Stimulated activated CD8-positive, alpha-beta memory T cell treated with anti-CD3 and anti-CD28 coated beads, Interleukin-2, amount 100 ng/mL, for 1 hour (primary cell): ENCODE results near the gene PHF19.

ENCODE experiments used
- DNase-seq, 2 donors: peaks; one replicate each; pipeline ENCODE4 v3.0.0-alpha.2; 2020; ENCODE audit warnings: low read depth in 2 of 2

PHF19 gene

DNA sequence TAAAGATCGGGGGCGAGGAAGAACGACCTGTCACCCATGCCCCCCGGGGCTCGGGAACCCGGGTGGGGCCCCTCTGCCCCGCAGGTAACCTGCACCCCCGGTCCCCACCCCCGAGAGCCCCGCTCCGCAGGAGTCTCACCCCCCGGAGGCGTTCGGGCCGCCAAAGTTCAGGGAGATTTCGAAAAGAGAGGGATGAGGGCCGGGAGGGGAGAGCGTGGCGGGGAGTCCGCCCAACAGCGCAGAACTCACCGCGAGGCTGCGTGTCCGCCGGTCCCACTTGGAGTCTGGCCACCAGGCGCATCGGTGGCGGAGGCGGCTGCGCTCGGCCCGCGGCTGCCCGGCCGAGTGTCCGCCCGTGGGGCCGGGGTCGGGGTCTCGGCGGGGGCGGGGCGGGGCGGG lies at the start of gene PHF19:
TSS of gene PHF19 (minus strand) at position 347 of the 399 bp plus-strand sequence. CDS start 2,447 bp downstream, outside the sequence.
- DNase-seq, result no peak

DNA sequence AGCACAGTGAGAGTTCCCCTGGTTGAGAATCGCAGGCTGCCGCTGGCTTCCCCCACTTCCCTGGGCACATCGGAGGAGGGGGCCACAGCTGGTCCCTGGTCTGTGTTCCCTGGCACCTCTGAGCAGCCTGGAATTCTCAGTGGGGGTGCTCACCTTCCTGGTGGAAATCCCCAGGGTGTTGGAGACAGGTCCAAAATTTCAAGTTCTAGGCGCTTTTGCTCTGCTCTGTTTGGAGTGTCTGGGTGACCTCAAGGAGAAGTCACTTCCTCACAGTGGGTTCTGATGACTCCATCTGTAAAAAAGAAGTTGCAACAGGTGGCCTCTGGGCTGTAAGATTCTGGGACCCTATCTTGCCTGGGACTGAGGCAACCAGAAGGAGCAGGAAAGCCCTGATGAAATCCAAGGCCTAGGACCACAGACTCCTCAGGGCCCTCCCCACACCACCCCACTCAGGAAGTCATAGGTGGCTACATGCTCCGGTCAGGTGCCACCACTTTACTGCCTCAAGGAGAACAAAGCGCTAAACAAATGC lies 49.5 kb upstream of the PHF19 start, which contains the start of gene TRAF1:
TSS of gene TRAF1 (minus strand) at position 400 of the 532 bp plus-strand sequence. CDS start 721 bp downstream, outside the sequence.
- DNase-seq, result no peak

DNA sequence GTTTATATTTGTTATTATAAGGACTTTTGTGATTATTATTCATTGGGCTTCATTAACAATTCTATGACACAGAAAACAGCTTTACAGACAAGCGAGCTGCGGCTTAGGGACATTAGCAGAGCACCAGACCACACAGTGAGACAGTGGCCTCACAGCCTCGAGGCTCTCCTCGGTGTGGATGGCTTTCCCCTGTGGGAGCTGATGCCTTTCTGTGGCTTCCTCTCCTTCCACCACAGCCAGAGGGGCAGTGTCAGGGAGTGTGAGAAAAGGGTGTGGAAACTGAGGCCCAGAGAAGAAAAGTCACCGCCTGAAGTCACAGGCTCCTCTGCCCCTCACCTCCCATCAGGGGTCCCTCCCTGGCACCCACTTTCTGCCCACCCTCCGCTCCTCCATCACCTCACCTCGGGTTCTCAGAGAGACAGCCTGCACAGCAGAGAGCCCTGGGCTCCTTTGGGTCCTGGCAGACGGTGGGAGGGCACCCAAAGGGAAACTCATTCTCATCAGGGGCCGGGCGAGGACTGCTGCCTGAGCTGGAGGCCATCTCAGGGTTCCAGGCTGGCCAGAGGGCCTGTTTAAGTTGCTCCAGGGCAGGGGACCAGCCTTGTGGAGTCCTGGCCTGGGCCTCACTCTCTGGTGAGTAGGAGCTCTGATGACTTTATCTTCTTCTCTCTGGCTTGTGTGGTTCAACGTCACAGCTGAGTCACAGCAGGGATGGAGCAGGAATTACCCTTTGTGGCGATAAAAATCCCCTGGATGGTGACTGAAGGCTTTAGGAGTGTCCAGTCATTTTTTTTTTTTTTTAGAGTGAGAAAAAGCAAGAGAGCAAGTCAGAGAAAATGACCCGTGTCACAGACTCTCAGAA lies 48.8 kb upstream of the PHF19 start:
- DNase-seq, result peak in 1 of 2 donors; percentile 70

DNA sequence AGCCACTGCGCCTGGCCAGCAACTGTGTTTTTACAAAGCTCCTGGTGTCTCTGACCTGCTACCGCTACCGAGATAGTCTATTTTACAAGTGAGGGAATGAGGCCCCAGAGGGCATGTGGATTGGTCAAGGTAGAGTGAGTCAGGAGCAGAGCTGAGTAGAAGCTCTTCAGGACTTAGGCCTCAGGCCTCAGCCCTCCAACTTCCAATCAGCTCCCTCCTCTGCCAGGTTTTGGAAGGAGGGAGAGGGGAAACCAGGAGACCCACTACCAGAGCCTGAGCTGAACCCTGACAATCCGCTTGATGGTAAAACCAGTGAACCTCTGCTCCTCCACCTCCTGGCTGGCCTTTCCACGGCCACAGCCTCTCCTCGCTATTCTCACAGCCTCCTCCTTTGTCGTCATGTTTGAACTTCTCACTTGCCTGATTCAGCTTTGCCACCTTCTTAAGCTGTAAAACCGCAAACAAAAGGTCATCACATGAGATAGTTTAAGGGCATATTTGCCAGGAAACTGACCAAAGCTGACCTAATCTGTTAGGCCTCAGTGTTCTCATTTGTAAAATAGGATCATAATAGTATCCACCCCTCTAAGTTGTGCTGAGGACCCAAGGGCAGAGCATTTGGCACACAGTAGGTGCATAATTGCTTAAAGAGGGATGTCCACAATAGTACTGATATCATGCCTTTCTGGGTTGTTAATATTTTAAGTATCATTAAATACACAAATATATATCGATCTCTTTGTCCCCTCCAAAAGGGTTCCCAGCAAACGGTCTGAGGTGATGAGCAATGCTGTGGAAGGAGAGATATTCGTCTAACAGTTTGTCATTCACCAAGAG lies 47.9 kb upstream of the PHF19 start:
- no peak for DNase-seq

DNA sequence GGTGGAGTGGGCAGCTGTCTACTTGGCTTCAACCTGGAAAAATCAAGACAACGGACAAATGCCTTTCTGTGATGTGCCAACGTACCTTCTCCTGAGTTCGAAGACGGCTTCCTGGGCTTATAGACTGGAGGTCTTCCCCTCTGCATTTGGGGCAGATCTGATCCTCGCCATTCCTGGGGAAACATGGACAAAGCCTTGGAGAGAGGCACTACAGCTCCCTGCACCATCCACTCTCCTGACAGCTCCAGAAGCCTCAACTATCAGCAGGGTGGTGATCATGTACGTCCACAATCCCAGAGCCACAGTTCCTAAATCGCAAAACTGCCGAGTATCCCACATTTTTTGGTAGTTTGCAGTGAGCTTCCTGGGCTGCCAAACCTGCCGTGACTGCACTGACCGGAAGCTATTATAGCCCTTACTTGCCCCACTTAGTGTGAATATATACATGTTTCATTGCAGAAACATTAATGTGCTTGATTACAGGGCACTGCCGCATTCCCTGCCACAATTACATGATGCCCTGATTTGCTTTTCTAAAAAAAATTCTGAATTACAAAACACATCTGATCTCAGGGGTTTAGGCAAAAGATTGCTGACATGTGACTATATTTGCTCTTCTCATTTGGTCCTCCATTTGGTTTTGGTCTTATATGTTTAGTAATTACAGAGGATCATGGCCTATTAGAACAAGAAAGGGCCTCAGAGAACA lies 46.8 kb upstream of the PHF19 start:
- DNase-seq, result no peak

DNA sequence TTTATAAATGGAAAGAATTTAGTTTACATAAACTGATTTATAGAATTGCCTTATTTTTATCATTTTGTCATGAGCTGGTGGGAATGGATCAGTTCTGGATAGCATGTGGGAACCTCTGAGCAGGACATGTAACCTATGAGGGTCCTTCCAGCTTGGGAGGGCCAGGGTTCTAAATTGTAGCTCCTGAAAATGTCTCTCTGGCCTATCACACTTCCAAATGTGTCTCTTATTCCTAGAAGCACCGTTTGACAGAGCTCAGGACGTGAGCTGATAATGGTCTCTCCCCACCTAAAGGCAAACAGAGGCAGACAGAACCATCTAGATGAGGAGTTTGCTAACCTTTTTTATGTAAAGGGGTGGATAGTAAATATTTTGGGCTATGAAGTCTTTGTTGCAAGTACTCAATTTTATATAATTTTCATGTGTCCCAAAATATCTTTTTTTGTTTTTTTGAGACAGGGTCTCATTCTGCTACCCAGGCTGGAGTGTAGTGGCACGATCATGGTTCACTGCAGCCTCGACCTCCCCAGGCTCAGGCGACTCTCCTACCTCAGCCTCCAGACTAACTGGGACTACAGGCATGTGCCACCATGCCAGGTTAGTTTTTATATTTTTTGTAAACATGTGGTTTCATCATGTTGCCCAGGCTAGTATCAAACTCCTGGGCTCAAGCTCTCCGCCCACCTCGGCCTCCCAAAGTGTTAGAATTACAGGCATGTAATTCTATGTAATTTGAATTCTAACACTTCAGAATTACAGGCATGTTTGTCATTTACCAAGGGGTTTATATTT lies 45.6 kb upstream of the PHF19 start:
- DNase-seq, result no peak

DNA sequence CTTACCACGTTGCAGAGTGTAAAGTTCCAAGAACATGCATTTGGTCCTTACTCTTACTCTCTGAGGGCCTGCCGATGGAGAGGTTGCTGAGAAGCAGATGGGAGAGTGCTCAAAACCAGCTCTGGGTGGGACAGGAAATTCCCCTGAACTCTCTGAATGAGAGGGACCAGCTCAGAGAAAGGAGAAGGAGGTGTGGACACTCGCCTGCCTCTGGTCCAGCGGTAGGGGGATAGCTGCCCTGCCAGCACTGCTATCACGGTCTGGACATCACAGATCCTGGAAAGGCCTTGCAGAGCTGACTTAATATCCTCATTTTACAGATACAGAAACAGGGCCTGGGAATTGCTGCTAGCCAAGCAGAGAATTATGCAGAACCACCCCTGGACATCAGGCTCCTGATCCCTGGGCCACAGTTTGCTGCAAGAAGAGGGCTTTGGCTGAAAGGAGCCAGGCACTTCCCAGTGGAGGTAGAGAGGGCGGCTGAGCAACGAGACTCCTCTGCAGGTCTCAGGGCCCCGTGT lies 44.7 kb upstream of the PHF19 start:
- DNase-seq, result no peak

DNA sequence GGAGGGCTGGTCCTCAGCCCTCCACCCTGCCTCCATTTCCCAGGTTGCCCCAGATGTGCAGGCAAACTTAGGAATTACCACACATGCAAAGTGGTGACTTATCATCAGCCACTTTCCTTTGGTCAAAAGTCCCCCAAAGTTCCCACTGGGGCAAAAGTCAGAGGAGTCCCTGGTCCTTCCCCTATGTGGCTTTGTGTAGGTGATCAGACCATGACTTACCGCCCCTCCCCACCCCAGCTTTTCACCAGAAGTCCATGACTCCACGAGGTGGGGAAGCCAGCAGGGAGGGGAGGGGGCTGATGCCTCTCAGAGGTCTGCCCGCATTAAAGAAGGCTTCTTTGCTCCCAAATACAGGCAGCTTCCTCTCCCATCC lies 43.8 kb upstream of the PHF19 start:
- no peak for DNase-seq

DNA sequence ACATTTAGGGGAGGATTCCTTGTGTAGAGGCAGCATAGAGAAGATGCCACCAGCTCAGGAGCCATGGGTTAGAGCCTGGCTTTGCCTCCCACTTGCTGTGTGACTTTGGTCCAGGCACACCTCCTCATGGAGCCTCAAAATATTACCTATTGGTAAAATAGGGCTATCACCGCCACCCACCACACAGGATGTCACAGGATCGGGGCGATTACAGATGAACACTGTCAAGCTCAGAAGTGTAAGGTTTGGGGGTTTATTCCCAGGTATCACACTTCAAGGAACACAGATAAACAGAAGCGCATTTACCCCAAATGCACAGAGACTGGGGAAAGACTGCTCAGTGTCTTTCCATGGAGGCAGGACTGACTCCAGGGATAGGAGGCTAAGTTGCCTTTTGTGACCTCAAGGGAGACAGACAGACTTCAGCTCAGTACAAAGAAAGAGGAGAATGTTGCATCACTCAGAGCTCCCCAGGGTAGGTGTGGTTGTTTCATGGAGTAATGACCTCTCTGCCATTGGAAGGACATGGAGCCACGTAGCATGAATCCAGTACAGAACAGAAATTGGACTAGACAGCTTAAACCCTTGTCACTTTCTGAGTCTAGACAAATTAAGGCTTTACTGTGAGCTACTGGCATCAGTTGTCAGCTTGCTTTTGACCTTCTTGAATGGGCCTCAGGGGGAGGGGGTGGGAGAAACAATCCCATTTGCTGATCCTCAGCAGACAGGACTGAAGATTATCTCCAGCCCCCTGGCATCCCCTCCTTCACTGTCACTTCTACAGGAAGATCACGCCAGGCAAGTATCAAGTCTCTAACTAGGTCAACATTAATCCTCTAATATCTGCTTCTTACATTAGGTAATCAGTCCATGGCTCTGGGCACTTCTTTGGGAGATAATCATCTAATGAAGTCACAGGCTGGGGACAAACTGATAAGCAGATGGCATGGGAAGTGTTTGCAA lies 43.1 kb upstream of the PHF19 start:
- no peak for DNase-seq

DNA sequence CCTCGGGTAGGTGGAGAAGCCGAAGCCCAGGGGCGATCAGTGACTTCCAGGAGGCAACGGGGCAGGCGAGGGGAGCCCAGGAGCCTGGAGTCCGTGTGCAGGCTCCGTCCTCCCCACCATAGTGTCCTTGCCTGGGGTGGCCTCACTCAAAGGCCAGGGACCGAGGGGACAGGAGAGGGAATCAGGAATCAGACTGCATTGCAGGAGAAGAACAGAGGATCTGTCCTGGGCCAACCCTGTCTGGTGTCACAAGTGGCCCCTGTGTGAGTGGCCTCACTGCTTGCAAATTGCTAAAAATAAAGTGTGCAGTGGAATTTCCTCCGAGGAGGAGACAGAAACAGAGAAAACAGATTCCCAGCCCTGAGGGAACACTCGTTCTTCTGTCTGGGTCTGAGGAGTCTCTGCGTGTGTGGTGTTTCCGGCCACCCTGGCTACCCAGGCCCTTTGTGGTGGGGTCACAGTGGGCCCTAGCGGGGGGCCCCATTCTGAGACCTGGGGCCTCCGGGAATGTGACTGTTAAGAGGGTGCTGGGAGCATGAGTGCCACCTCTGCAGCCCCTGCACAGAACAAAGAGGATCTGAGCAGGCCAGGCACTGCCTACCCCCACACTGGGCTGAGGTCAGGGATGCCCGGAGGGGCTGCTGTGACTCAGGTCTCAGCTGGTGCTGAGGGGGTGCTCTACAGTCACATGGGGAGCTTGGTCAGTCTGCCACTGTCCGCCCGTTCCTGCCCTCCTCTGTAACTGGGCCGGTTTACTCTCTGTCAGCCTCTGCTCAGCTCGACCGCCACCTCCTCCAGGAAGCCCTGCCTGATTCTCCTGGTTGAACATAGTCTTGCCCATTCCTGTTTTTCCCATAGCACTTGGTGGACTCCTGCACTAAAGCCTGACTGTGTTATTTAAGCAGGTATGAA lies 42.2 kb upstream of the PHF19 start:
- DNase-seq, result no peak

DNA sequence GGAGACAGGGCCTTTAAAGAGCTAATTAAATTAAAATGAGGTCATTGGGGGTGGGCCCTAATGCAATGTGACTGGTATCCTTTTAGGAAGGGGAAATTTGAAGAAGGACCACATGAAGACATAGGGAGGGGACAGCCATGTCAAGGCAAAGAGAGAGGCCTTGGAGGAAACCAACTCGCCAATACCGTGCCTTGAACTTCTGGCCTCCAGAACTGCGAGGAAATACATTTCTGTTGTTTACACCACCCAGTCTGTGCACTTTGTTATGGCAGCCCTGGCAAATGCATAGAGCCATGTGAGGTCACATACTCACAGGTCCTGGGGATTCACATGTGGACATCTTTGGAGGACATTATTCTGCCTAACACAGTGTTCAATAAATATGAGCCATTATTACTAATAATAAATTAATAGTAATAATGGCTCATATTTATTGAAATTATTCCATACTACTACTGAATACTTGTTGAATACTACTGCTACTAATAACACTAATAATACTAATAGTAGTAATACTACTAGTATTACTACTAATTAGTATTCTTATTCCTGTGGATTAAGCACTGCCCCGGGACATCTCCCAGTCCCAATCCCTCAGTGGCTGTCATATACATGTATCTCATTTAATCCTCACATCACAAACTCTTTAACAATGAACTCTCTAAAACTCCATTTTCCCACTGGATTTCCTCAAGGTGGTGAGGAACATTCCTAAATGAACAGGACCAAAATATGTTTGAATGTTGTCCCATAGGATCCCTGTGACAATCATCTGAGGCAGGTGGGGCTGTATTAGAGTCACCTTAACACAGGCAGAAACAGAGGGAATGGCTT lies 41.2 kb upstream of the PHF19 start:
- DNase-seq, result no peak

DNA sequence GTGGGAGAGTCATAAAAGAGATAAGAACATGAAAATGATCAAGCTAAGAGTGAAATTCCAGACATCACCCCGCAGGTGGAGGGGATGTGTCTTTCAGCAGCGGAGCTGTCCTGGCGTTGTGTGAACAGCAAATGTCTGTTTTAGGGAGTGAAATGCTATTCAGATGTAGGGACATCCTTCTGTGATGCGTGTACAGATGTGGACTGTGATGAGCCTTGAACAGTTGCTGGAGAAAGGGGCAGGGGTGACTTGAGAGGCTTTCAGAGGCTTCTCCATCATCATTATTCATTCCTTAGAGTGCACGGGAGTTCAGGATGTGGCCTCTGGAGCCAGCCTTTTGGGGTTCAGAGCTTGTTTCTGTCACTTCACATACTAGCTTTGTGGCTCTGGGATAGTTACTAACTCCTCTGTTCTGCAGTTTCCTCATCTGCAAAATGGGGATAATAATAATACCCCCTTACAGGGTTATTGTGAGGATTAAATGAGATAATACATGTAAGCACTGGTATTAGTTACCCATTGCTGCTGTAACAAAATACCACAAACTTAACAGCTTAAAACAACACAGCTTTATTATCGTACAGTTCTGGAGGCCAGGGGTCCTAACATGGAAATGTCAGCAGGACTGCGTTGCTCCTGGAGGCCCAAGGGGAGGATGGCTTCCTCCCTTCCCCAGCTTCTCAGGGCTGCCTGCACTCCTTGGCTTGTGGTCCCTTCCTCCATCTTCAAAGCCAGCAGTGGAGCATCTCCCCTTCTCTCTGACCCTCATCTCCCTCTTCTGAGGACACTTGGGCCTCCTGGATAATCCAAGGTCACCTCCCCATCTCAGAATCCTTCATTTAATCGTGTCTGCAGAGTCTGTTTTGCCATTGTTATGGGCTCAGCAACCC lies 40.2 kb upstream of the PHF19 start:
- DNase-seq, result no peak

DNA sequence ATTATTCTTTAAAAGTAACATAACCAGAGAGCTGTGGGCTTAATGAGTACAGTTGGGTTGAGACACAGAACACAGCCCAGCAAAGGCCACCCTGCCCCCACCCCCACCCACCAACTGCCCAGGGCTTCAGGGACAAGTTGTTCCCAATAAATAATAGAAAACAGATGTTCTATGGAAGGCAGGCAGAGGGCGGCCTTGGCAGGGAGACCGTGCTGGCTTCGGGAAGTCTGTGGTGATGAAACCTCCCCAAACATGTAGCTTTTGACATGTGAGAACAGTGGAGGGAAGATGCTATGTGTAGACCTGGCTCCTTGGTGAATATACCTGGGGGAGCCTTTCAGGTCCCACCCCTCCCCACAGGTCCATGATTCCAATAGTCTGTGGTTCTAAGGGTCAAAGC lies 39.6 kb upstream of the PHF19 start:
- no peak for DNase-seq

DNA sequence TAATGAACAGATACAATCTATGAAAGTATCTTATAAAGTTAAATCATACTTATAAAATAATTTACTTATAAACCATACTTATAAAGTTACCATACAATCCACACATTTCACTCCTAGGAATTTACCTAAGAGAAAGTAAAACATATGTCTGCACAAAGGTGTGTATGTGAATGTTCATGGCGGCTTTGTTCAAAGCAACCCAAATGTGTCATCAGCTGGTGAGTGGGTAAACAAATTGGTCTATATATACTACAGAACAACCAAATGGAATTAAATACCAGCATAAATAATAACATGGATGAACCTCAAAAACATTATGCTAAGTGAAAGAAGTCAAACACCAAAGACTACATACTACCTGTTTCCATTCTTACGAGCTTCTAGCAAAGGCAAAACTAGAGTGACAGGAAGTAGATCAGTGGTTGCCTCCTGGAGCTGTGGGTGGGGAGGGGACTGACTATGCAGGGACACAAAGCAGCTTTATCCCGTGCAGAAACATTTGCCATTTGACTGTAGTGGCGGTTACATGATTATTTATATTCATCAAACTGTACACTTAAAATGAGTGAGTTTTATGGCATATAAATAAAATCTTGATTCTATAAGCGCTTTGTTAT lies 39.0 kb upstream of the PHF19 start:
- DNase-seq, result no peak

DNA sequence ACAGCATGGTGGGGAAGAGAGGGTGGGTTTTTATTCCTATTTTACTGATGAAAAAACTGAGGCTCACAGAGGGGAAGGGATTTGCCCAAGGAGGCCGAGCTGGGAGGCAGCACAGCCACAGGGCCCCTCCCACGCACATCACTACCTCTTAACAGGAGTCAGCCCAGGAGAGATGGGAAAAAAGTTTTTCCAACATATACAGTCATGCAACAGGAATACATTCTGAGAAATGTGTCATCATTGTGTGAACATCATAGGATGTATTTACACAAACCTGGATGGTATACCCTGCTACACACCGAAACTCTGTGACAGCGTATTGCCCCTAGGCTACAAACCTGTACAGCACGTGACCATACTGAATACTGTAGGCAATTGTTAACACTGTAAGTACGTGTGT lies 38.0 kb upstream of the PHF19 start:
- DNase-seq, result no peak

DNA sequence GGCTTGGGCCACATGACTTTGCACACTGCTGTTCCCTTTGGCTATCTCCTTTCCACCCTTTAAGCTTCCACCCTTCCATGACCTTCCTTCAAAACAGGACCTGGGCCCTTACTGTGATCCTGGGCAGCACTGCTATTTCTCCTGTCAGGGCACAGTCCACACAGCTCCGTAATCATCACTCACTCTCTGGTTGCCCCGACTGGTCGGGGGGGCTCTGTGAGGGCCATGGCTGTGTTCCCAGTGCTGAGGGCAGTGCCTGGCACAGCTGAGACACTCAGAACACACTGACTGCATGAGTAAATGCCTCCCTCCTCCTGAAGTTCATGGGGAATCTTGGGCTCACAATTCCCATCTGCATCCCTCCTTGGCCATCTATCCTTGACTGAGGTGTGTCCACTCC lies 37.4 kb upstream of the PHF19 start:
- no peak for DNase-seq
